ENCODE measurements around the gene LRRC45.
A peak's percentile ranks its signal among the peaks of the same experiment; 100 is the strongest.

The LRRC45 gene

GRCh38 chr17:82030470-82031302 is 7.6 kb downstream of the LRRC45 start (continued):
- TF ChIP-seq ZNF548 (tag by site-specific recombination; IDR thresholded peaks at IDR 0.05) (no peak), ZNF610 (tag by site-specific recombination; IDR thresholded peaks at IDR 0.05; ENCODE audit: borderline replicate concordance) (no peak), ZNF555 (tag by site-specific recombination; conservative IDR thresholded peaks at IDR 0.05) (no peak), ZNF133 (tag by site-specific recombination; IDR thresholded peaks at IDR 0.05) (no peak), YY1 (tag by site-specific recombination; IDR thresholded peaks at IDR 0.05) (0 out of 2 replicates have a peak, but pooled peaks have one; percentile 7), ZFP41 (tag by site-specific recombination; IDR thresholded peaks at IDR 0.05; ENCODE audit: borderline replicate concordance) (no peak), ZNF184 (tag by site-specific recombination; IDR thresholded peaks at IDR 0.05) (no peak), ZNF211 (tag by site-specific recombination; IDR thresholded peaks at IDR 0.05; ENCODE audit: low read depth) (no peak), ZNF677 (tag by site-specific recombination; IDR thresholded peaks at IDR 0.05) (no peak), REPIN1 (tag by site-specific recombination; IDR thresholded peaks at IDR 0.05; ENCODE audit: low read depth) (no peak), ZFP37 (tag by site-specific recombination; IDR thresholded peaks at IDR 0.05) (peak; percentile 88), EGR2 (tag by site-specific recombination; IDR thresholded peaks at IDR 0.05; ENCODE audit: low read depth) (peak; percentile 60; the same call in 1 of the 2 replicates), ZEB2 (tag by site-specific recombination; IDR thresholded peaks at IDR 0.05) (peak; percentile 96), ZNF138 (tag by site-specific recombination; IDR thresholded peaks at IDR 0.05; ENCODE audit: borderline replicate concordance) (no peak), ZSCAN16 (tag by site-specific recombination; IDR thresholded peaks at IDR 0.05) (0 out of 2 replicates have a peak, but pooled peaks have one; percentile 26), ZNF302 (tag by site-specific recombination; IDR thresholded peaks at IDR 0.05; ENCODE audit: low read depth) (no peak), PRDM6 (tag by site-specific recombination; IDR thresholded peaks at IDR 0.05) (no peak), ZNF585B (tag by site-specific recombination; IDR thresholded peaks at IDR 0.05) (no peak), ZNF112 (tag by site-specific recombination; IDR thresholded peaks at IDR 0.05) (no peak), ZNF146 (tag by site-specific recombination; IDR thresholded peaks at IDR 0.05) (no peak; the same call in 1 of the 2 replicates), SP7 (tag by site-specific recombination; IDR thresholded peaks at IDR 0.05) (peak; percentile 45; the same call in 1 of the 2 replicates), ZNF704 (tag by site-specific recombination; IDR thresholded peaks at IDR 0.05) (no peak), ZNF132 (tag by site-specific recombination; IDR thresholded peaks at IDR 0.05; ENCODE audit: borderline replicate concordance) (no peak), ZNF335 (tag by site-specific recombination; conservative IDR thresholded peaks at IDR 0.05) (peak; percentile 96), ZNF558 (tag by site-specific recombination; IDR thresholded peaks at IDR 0.05) (no peak), ZNF501 (tag by site-specific recombination; IDR thresholded peaks at IDR 0.05) (peak; percentile 41; the same call in 1 of the 2 replicates)
- TF ChIP-seq, protein P1, sequence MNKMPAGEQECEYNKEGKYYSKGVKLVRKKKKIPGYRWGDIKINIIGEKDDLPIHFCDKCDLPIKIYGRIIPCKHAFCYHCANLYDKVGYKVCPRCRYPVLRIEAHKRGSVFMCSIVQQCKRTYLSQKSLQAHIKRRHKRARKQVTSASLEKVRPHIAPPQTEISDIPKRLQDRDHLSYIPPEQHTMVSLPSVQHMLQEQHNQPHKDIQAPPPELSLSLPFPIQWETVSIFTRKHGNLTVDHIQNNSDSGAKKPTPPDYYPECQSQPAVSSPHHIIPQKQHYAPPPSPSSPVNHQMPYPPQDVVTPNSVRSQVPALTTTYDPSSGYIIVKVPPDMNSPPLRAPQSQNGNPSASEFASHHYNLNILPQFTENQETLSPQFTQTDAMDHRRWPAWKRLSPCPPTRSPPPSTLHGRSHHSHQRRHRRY (tag by site-specific recombination; IDR thresholded peaks at IDR 0.05) = no peak
- TF ChIP-seq, protein P2, sequence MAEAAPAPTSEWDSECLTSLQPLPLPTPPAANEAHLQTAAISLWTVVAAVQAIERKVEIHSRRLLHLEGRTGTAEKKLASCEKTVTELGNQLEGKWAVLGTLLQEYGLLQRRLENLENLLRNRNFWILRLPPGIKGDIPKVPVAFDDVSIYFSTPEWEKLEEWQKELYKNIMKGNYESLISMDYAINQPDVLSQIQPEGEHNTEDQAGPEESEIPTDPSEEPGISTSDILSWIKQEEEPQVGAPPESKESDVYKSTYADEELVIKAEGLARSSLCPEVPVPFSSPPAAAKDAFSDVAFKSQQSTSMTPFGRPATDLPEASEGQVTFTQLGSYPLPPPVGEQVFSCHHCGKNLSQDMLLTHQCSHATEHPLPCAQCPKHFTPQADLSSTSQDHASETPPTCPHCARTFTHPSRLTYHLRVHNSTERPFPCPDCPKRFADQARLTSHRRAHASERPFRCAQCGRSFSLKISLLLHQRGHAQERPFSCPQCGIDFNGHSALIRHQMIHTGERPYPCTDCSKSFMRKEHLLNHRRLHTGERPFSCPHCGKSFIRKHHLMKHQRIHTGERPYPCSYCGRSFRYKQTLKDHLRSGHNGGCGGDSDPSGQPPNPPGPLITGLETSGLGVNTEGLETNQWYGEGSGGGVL (tag by site-specific recombination; IDR thresholded peaks at IDR 0.05) = peak; percentile 12; the same call in 1 of the 2 replicates
- TF ChIP-seq, protein P3, sequence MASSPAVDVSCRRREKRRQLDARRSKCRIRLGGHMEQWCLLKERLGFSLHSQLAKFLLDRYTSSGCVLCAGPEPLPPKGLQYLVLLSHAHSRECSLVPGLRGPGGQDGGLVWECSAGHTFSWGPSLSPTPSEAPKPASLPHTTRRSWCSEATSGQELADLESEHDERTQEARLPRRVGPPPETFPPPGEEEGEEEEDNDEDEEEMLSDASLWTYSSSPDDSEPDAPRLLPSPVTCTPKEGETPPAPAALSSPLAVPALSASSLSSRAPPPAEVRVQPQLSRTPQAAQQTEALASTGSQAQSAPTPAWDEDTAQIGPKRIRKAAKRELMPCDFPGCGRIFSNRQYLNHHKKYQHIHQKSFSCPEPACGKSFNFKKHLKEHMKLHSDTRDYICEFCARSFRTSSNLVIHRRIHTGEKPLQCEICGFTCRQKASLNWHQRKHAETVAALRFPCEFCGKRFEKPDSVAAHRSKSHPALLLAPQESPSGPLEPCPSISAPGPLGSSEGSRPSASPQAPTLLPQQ (tag by site-specific recombination; IDR thresholded peaks at IDR 0.05) = no peak
- TF ChIP-seq, protein P4, sequence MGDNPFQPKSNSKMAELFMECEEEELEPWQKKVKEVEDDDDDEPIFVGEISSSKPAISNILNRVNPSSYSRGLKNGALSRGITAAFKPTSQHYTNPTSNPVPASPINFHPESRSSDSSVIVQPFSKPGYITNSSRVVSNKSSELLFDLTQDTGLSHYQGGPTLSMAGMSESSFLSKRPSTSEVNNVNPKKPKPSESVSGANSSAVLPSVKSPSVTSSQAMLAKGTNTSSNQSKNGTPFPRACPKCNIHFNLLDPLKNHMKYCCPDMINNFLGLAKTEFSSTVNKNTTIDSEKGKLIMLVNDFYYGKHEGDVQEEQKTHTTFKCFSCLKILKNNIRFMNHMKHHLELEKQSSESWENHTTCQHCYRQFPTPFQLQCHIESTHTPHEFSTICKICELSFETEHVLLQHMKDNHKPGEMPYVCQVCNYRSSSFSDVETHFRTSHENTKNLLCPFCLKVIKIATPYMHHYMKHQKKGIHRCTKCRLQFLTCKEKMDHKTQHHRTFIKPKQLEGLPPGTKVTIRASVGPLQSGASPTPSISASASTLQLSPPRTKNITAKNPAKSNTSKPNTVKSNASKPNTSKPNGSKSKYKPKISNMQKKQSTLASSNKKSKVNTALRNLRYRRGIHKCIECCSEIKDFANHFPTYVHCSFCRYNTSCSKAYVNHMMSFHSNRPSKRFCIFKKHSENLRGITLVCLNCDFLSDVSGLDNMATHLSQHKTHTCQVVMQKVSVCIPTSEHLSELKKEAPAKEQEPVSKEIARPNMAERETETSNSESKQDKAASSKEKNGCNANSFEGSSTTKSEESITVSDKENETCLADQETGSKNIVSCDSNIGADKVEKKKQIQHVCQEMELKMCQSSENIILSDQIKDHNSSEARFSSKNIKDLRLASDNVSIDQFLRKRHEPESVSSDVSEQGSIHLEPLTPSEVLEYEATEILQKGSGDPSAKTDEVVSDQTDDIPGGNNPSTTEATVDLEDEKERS (tag by site-specific recombination; IDR thresholded peaks at IDR 0.05) = no peak

Measured in HEK293 (cell line).